HepG2 (cell line): ENCODE data around the gene SCYGR6. TPM values are rescaled to one million over a fixed set of nuclear protein-coding genes. Genes with fewer than 3 reads are reported as not detected.

Experiments
- ATAC-seq: fragments of 200-7000 bp; cut with Tn5 transposase; 3 replicates; pipeline ENCODE4 v1.9.1; 2020; ENCODE audit warnings: mild to moderate bottlenecking, moderate library complexity
- BruUV-seq: library from RNA; stranded (reverse); fragments of 400-500 nt; replicated peaks from 2 replicates; lab custom pipeline; 2021; lab: Mats Ljungman, UMichigan
- CTCF ChIA-PET: fragments of 300-600 bp; formaldehyde crosslinking; extraction: SDS; loops from one replicate; lab custom pipeline; 2021; ENCODE audit warnings: low total read pairs, inconsistent platforms, low intra/inter-chr PET ratio; lab: Yijun Ruan, JAX
- POLR2A ChIA-PET: fragments of 350-600 bp; sonication (Branson Sonifier 250); formaldehyde crosslinking; loops from one replicate; lab custom pipeline; 2020; ENCODE audit warnings: antibody characterized with exemption, inconsistent platforms; lab: Yijun Ruan, JAX
- DNase-seq: peaks from one replicate; pipeline ENCODE4 v3.0.0-alpha.2; 2015; ENCODE audit warnings: low spot score
- FAIRE-seq: peaks from 3 replicates; lab custom pipeline; 2011; peaks lifted over from hg19 to GRCh38; lab: Jason Lieb, UNC
- H2AFZ ChIP-seq: one replicate; pipeline ENCODE4 v1.6.1; 2011; ENCODE audit warnings: low read length, inconsistent platforms
- H3K27ac ChIP-seq: fragments of 300-600 bp; 3 replicates; pipeline ENCODE4 v1.8.0; 2011; ENCODE audit warnings: mixed run types, mild to moderate bottlenecking, mixed read lengths, low read length, inconsistent platforms; ENCODE audit not compliant: insufficient read depth; ENCODE audit errors: extremely low read length
- H3K27me3 ChIP-seq, 2 experiments: fragments of 200-600 bp in 1 of 2; 2 replicates in 1 of 2; 3 replicates in 1 of 2; pipeline versions ENCODE4 v1.6.0 to v1.8.0; 2011; ENCODE audit warnings: low read length in 2 of 2, mild to moderate bottlenecking in 2 of 2, moderate library complexity in 2 of 2, inconsistent platforms in 1 of 2; ENCODE audit not compliant: insufficient read depth in 2 of 2, control insufficient read depth in 1 of 2
- H3K36me3 ChIP-seq, 2 experiments: fragments of 200-600 bp in 1 of 2; replicated peaks in 1 of 2; 2 replicates in 1 of 2; 3 replicates in 1 of 2; pipeline versions ENCODE4 v1.5.1 to v1.8.0; 2011; ENCODE audit warnings: low read length in 2 of 2, inconsistent platforms in 1 of 2; ENCODE audit not compliant: insufficient read depth in 2 of 2, control insufficient read depth in 1 of 2
- H3K4me1 ChIP-seq: 2 replicates; pipeline ENCODE4 v1.5.1; 2012; ENCODE audit warnings: low read length, inconsistent platforms; ENCODE audit not compliant: insufficient read depth
- H3K4me2 ChIP-seq: 2 replicates; pipeline ENCODE4 v1.6.0; 2011; ENCODE audit warnings: low read depth, low read length, inconsistent platforms
- H3K4me3 ChIP-seq, 3 experiments: fragments of 200-600 bp in 1 of 3; sonication (generic), shearing (Covaris generic) in 1 of 3; replicated peaks in 1 of 3; 2 replicates each; pipeline ENCODE4 v1.5.1; 2011 to 2016; ENCODE audit warnings: low read length in 3 of 3, inconsistent platforms in 2 of 3, low read depth in 2 of 3, mild to moderate bottlenecking in 2 of 3, control low read depth in 1 of 3, mixed read lengths in 1 of 3; ENCODE audit not compliant: insufficient read depth in 1 of 3
- H3K79me2 ChIP-seq: one replicate; pipeline ENCODE4 v1.6.1; 2011; ENCODE audit warnings: low read length, inconsistent platforms; ENCODE audit not compliant: insufficient read depth
- H3K9ac ChIP-seq: 2 replicates; pipeline ENCODE4 v1.6.0; 2011; ENCODE audit warnings: mild to moderate bottlenecking, low read depth, low read length, inconsistent platforms; ENCODE audit not compliant: insufficient read depth
- H3K9me3 ChIP-seq: 2 replicates; pipeline ENCODE4 v1.5.1; 2012; ENCODE audit warnings: mild to moderate bottlenecking, low read length
- H4K20me1 ChIP-seq: 2 replicates; pipeline ENCODE4 v1.6.0; 2011; ENCODE audit warnings: inconsistent platforms, mild to moderate bottlenecking, low read length, moderate library complexity; ENCODE audit not compliant: insufficient read depth
- EHMT2 ChIP-seq: fragments of 200-600 bp; sonication (generic); IDR thresholded peaks from 2 replicates; pipeline ENCODE4 v1.7.0; 2017; ENCODE audit warnings: antibody characterized with exemption, low read depth, low read length, borderline replicate concordance
- HNF4G ChIP-seq, 2 experiments: sonication (generic) in 1 of 2; formaldehyde crosslinking in 1 of 2; IDR thresholded peaks; 2 replicates each; pipeline versions ENCODE4 v1.4.0 to v1.6.1; 2011 to 2020; ENCODE audit warnings: borderline replicate concordance in 2 of 2, low read depth in 2 of 2, mild to moderate bottlenecking in 2 of 2, low read length in 1 of 2, missing genetic modification reagents in 1 of 2, moderate library complexity in 1 of 2
- HNRNPUL1 ChIP-seq: fragments of 200-400 bp; formaldehyde crosslinking; IDR thresholded peaks from 2 replicates; pipeline ENCODE4 v1.6.1; 2017; ENCODE audit warnings: low read depth, mild to moderate bottlenecking, low read length, moderate library complexity
- MXD4 ChIP-seq: IDR thresholded peaks from 2 replicates; pipeline ENCODE4 v1.6.1; 2016; ENCODE audit warnings: mild to moderate bottlenecking, missing biosample characterization, missing genetic modification reagents
- NCOA2 ChIP-seq: sonication (generic); formaldehyde crosslinking; IDR thresholded peaks from 2 replicates; pipeline ENCODE4 v1.8.0; 2022; ENCODE audit warnings: inconsistent platforms
- NCOR1 ChIP-seq: fragments of 200-600 bp; sonication (generic); IDR thresholded peaks from 2 replicates; pipeline ENCODE4 v1.7.0; 2017; ENCODE audit warnings: antibody characterized with exemption, low read length, borderline replicate concordance
- RXRB ChIP-seq: IDR thresholded peaks from 2 replicates; pipeline ENCODE4 v1.6.1; 2016; ENCODE audit warnings: borderline replicate concordance, missing genetic modification reagents, missing compliant biosample characterization
- SOX13 ChIP-seq, 3 experiments: fragments of 450-650 bp in 1 of 3; sonication (generic) in 1 of 3; formaldehyde crosslinking in 1 of 3; IDR thresholded peaks in 2 of 3; conservative IDR thresholded peaks in 1 of 3; 2 replicates each; pipeline versions ENCODE4 v1.5.0 to v1.6.1; 2016 to 2020; ENCODE audit warnings: antibody characterized with exemption in 1 of 3, mild to moderate bottlenecking in 1 of 3, missing compliant biosample characterization in 1 of 3, missing genetic modification reagents in 1 of 3, moderate library complexity in 1 of 3
- SRSF9 ChIP-seq: fragments of 200-400 bp; formaldehyde crosslinking; IDR thresholded peaks from 2 replicates; pipeline ENCODE4 v1.6.1; 2018; ENCODE audit warnings: borderline replicate concordance, mild to moderate bottlenecking, low read depth, low read length; ENCODE audit not compliant: insufficient read depth, poor library complexity, severe bottlenecking
- TEAD3 ChIP-seq: optimal IDR thresholded peaks from 2 replicates; pipeline ENCODE3; 2016; ENCODE audit warnings: borderline replicate concordance
- ZMYM2 ChIP-seq: sonication (generic); formaldehyde crosslinking; IDR thresholded peaks from 2 replicates; pipeline ENCODE4 v1.8.0; 2022; ENCODE audit warnings: mild to moderate bottlenecking, missing genetic modification reagents
- ZSCAN5A ChIP-seq: sonication (generic); formaldehyde crosslinking; IDR thresholded peaks from 2 replicates; pipeline ENCODE4 v1.8.0; 2022; ENCODE audit warnings: mild to moderate bottlenecking, missing genetic modification reagents, borderline replicate concordance
- WGBS: methylation state at CpG from one replicate; pipeline ENCODE4 v1.1.6; 2017; ENCODE audit warnings: low lambda C conversion rate; 5-methylcytosine and 5-hydroxymethylcytosine counted together
- in situ Hi-C: cut with HindIII; loops from 2 replicates; pipeline ENCODE4 v1.10.0; 2017; ENCODE audit warnings: low pct_unique_long_range_greater_than_20kb; ENCODE audit not compliant: extremely low pct_ligation_motif_present
- intact Hi-C: fragments of 100-400 bp; cut with micrococcal nuclease; formaldehyde crosslinking; loops from one replicate; pipeline ENCODE4 v1.10.0; 2022; ENCODE audit not compliant: unreplicated experiment
- polyA plus RNA-seq, 8 experiments: library from polyadenylated mRNA; depleted of rRNA in 3 of 8; stranded (reverse) in 7 of 8; unstranded in 1 of 8; fragments of >200 nt; fragmentation: Illumina TruSeq in 4 of 8; extraction: Trizol in 4 of 8; gene quantifications; 2 replicates each; pipeline versions ENCODE4 v1.2.1 to v1.2.3, GENCODE V29; 2011 to 2016; ENCODE audit warnings: low read depth in 4 of 8, missing spikeins in 1 of 8, mixed read lengths in 1 of 8; ENCODE audit not compliant: insufficient read depth in 1 of 8
- total RNA-seq, 5 experiments: library from RNA; depleted of rRNA; stranded (reverse); fragments of >200 nt; fragmentation: Illumina TruSeq; extraction: Trizol; gene quantifications; 2 replicates each; pipeline ENCODE4 v1.2.3, GENCODE V29; 2016; ENCODE audit warnings: low read depth in 1 of 5
- TF ChIP-seq, protein P1 (sequence below): sonication (generic); formaldehyde crosslinking; IDR thresholded peaks from 2 replicates; pipeline ENCODE4 v1.8.1; 2022; ENCODE audit warnings: low read depth, mild to moderate bottlenecking, missing genetic modification reagents

The SCYGR6 gene
- total and polyA plus RNA-seq, 2 of the 13 experiments (the other 11 are each of a cell fraction or from before 2014, with no cell fraction given): not detected

GRCh38 chr2:227765788-227766372 lies 41.3 kb upstream of the SCYGR6 start (continued):
- TF ChIP-seq ZSCAN5A (CRISPR knock-in tag): no peak

DNA sequence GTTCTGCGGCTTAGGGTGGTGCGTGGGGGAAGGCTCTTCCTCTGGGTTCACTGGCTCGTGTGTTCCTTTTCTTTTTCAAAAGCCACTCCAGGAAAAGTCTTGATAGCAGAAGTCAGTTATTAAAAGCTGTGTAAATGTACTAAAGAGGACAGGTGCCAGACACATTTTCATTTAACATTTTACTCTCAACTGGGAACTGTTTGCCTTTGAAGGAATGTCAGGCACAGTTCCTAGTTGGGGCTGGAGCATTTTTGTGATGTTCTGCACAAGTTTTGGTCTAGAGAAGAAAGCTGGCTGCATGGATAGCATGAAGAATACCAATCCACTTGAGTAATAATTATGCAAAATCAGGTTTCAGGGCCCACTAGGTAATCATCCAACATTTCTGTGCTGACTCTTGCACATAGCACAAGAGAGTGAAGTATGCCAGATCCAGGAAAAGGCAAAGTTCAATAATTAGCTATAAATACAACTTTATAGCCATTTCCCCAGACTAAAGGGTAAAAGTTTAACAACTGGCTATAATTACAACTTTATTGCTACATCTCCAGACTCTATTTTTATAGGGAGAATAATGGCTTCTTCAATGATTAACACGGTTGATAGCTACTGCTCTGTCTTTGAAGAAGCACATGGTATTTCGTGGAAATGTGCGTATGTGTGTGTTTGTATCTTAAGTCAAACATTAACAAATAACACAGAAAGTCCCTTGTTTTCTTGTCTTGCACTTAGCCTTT lies 37.4 kb upstream of the SCYGR6 start:
- H3K79me2 ChIP-seq: no peaks in the 10 kb centered on the region
- ATAC-seq: peak; percentile 30
- H3K4me1 ChIP-seq: peaks cover 61% of the 10 kb centered on the region
- intact Hi-C loops (loop anchor here (10.0 kb wide), 1 partner anchor 197 kb away; no protein-coding TSS in a partner anchor), in situ Hi-C loops (loop anchor here (10.0 kb wide), 1 partner anchor 627 kb away; no protein-coding TSS in a partner anchor)
- no peak overlapping the region for H2AFZ ChIP-seq
- 31% methylated on average over 6 of the region's 6 CpGs for WGBS
- no peak overlapping the region; the same call in 1 of the 2 replicates for H3K9ac ChIP-seq
- CTCF ChIA-PET: no interaction called here
- no peak for FAIRE-seq
- H3K4me2 ChIP-seq: peak overlapping the region; percentile 26
- no peak overlapping the region for H3K4me3 ChIP-seq
- H3K27me3 ChIP-seq: no peaks in the 10 kb centered on the region
- H4K20me1 ChIP-seq: no peaks in the 10 kb centered on the region
- BruUV-seq: no TSS peak
- no peaks in the 10 kb centered on the region for H3K36me3 ChIP-seq
- POLR2A ChIA-PET: interaction anchor here (0.9 to 1.1 kb wide), 2 partner anchors 52 to 118 kb away, joined by 3 to 7 read pairs; partner anchors contain the start of gene CCL20
- H3K27ac ChIP-seq: peak overlapping the region; percentile 44
- H3K9me3 ChIP-seq: no peaks in the 10 kb centered on the region
- peak; percentile 62 for DNase-seq
- TF ChIP-seq EHMT2: peak; percentile 68; the same call in 1 of the 2 replicates
- TF ChIP-seq SOX13 (IDR thresholded peaks at IDR 0.05): no peak
- TF ChIP-seq SOX13 (CRISPR knock-in tag; conservative IDR thresholded peaks at IDR 0.05 in 1 of 2, IDR thresholded peaks at IDR 0.05 in 1 of 2): peak in 1 of 2 experiments; percentile 34; a peak in 1 of 4 replicates
- TF ChIP-seq MXD4: no peak
- no peak for TF ChIP-seq TEAD3 (CRISPR knock-in tag)
- TF ChIP-seq RXRB (CRISPR knock-in tag): 0 out of 2 replicates have a peak, but pooled peaks have one; percentile 7
- TF ChIP-seq ZMYM2 (CRISPR knock-in tag): no peak
- TF ChIP-seq NCOA2: peak; percentile 42; the same call in 1 of the 2 replicates
- peak; percentile 26; the same call in 1 of the 2 replicates for TF ChIP-seq HNF4G (IDR thresholded peaks at IDR 0.05; ENCODE audit: borderline replicate concordance, low read depth, low read length)
- TF ChIP-seq HNF4G (CRISPR knock-in tag; IDR thresholded peaks at IDR 0.05; ENCODE audit: borderline replicate concordance, low read depth): no peak
- TF ChIP-seq, protein P1, sequence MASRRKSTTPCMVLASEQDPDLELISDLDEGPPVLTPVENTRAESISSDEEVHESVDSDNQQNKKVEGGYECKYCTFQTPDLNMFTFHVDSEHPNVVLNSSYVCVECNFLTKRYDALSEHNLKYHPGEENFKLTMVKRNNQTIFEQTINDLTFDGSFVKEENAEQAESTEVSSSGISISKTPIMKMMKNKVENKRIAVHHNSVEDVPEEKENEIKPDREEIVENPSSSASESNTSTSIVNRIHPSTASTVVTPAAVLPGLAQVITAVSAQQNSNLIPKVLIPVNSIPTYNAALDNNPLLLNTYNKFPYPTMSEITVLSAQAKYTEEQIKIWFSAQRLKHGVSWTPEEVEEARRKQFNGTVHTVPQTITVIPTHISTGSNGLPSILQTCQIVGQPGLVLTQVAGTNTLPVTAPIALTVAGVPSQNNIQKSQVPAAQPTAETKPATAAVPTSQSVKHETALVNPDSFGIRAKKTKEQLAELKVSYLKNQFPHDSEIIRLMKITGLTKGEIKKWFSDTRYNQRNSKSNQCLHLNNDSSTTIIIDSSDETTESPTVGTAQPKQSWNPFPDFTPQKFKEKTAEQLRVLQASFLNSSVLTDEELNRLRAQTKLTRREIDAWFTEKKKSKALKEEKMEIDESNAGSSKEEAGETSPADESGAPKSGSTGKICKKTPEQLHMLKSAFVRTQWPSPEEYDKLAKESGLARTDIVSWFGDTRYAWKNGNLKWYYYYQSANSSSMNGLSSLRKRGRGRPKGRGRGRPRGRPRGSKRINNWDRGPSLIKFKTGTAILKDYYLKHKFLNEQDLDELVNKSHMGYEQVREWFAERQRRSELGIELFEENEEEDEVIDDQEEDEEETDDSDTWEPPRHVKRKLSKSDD (CRISPR knock-in tag): no peak
- TF ChIP-seq HNRNPUL1: peak; percentile 77
- TF ChIP-seq SRSF9: peak; percentile 70
- peak; percentile 35; the same call in 1 of the 2 replicates for TF ChIP-seq NCOR1
